Measurements from ENCODE around the gene HIVEP2.

The HIVEP2 gene

DNA sequence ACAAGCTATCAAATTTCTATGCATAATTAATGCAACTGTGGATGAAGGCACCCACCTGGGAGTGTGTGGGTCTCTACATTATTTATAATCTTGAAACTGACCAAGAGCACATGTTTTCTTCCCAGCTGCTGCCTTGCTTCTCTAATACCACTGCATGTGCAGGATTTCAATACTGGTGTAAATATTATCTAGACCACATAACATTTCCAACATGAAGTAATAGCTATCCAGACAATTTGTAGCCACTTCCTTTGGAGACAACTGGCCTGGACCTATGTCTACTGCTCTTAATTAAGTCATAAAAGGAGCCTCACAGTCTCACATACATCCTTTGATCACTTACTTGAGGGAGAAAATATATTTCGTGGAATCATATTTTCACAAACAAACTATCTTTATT lies 180.7 kb downstream of the HIVEP2 start:
- no peak for DNase-seq

DNA sequence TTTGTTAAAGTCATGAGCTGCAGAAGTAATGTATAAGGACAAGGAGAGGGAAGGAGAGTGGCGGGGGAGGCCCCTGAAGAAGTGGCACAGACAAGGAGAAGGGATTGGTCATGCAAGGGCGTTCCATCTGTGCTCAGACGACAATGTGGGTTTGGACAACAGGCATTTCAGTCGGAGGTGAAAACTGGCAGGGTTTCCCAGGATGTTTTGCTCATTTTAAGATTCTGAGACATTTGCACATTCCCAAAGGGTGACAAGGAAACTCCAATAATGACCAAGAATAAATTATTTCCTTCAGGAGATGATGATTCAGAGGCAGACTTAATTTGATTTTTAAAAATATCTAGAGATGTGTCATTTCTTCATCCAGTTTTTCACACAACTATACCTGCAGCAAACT lies 181.8 kb downstream of the HIVEP2 start:
- no peak for DNase-seq

DNA sequence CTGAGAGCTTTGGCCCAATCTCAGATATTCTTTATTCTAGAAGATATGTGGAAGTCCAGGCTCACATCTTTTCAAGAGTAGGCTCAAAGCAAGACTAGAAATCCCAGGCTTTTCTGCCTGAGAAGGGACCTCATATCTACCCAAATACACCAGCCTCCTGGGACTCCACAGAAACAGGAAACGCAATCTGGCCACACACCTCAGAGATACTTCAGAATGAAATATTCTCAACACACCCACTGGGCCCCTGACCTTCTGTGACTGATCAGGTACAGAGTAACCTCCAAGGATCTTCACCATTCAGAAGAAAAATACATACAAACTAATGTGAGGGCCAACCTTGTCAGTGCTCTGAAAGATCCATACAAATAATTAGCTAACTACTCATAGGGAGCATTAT lies 183.2 kb downstream of the HIVEP2 start:
- DNase-seq: no peak

DNA sequence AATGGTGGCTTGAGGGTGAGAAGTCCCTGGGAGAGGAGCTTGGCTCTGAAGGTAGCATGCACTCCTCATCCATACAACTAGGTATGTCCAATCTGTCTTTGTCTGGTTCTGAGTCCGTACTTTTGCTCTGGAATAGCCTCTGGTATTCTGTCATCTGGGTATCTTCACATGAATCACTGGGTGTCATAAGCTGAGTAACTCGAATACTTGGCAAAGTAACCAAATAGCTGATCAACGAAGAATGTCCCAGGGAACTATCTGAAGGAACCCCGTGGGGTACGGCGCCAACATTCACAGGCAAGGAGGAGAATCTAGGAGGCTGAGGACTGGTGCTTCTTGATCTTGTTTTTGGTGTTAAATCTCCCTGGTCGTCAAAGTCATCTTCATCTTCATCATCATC lies 184.8 kb downstream of the HIVEP2 start:
- DNase-seq: no peak

DNA sequence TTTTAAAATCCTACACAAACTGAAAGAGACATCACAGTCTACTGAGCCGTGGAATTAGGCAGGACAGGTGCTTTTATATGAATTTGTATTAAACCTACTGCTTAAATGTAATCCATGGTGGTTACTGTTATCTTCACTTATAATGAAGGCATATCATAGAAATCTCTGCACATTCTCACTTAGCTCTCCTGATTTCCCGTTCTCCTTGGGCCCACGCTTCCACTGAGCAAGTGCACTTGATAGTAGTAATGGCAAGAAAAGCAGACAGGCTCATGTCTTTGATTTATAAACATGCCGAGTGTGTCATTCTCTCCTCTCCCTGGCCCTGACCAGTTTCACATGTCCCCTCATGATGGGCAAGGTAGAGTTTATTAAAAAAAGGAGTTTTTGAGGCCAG lies 186.3 kb downstream of the HIVEP2 start:
- DNase-seq: no peak

DNA sequence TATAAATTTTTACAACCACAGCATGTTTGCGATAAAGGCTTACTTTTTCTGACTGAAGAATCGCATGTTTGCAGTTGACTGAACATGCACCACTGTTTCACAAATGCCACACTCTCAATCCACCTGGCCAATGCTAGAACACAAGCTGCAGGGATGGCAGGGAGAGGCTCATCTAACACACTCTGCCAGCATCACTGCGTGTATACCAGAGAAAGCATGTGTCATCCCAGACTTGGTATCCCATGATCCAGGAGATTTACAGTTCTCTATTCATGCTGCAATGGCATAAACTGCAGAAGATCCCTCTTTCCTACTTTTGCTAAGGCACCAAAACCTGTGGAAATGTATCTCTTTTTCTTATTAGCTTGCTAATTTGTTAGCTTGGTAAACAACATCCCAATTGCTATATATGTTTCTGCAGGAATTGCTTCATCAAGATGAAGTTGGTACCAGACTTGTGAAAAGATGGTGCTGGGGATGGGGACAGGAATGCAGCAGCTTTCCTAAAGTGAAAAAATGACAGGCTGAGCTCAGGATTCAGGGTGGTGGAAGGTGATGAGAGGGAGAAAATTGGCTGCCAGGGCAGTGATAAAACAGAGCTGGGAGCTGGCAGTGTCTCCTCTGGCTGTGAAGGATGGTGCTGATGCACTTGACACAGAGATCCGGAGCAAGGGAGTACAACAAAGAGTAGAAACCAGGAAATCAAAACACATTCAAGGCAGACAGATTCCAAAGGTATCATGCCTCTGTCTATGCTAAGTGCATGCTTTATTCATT lies 186.9 kb downstream of the HIVEP2 start:
- DNase-seq: no peak

DNA sequence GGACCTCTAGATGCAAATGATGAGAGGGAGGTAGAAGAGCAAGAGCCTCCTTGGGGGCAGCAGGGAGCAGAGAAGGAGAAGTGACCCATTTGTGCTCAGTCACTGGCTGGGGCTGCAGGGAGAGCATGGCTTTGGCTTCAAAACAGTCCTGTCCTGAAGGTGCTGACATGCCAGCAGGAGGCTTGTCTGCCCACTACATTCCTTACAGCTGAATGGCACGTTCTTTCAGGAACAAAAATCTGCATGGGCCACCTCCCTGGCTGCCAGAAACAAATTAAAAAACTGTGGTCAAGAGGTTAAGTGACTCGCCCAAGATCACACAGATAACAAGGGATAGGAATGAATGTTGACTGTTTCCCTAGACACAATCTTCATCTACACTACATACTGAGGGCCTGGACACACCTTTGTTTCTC lies 188.8 kb downstream of the HIVEP2 start:
- no peak for DNase-seq

DNA sequence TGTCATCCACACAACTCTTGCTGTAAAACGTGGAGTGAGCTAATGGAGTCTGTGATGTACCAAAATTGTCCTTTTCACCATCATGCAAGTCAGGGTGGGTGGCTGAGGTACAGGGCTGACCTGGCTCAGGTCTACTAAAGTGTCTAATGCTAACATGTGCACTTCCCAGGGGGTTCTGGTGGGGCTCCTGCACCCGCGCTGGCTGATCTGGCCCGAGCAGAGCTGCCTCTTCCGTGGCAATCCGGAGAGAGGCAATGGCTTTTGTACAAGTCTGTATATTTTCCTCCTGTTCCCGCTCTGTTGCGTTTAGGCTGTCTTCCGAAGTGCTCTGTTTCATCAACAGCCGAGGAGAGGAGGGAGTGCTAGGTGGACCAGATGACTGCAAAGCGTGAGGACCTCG lies 191.8 kb downstream of the HIVEP2 start:
- DNase-seq: no peak

DNA sequence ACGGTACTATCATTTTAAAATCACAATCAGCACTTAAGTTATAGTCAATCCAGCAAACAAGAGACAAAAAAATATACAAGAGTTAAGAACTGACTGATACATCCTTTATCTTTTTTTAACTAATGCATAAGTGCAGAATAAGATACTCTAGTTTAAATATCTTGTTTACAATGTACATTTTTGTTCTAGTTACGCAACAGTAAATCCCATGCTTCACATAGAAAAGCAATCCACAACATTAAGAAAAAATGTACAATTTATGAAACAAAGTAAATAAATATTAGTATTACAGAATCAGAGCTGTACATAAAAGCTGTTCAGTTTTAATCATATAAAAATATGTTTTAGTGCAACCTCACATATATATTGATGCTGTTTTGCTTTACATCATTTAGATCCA lies 192.6 kb downstream of the HIVEP2 start:
- DNase-seq: no peak

DNA sequence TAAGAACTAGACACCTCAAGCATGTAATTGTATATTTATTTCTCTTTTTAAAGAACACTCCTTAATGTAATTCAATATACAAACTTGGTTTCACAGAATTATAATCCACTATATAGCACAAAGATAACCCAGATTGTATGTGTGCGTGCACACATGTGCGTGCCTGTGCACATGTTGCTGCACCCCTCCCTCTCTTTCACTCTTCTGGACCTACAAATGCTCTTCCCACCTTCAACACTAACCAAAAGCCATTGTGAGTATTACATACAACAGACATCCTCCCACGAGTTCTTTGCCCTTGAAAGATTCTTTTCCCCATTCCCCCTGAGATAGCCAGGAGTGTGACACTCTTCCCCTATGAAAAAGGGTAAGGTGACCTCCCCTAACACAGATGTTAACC lies 193.5 kb downstream of the HIVEP2 start:
- DNase-seq: no peak

DNA sequence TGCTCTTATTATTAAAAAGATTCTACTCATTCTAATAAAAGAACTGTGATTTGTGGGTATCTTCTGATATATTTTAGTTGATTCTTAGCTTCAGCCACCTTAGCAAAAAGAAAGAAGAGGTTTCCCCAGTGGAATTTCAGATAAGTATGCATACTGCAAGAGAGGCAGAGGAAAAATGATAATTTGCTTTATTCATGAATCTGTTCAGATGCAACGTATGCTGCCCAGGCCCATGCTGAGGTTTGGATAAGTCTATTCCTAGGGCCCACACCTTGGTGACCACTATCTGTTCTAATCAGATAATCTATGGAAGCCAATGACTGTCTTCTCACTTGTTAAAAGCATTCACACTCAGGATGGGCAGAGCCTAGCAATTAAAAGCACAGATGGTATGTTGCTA lies 194.0 kb downstream of the HIVEP2 start:
- DNase-seq: no peak

DNA sequence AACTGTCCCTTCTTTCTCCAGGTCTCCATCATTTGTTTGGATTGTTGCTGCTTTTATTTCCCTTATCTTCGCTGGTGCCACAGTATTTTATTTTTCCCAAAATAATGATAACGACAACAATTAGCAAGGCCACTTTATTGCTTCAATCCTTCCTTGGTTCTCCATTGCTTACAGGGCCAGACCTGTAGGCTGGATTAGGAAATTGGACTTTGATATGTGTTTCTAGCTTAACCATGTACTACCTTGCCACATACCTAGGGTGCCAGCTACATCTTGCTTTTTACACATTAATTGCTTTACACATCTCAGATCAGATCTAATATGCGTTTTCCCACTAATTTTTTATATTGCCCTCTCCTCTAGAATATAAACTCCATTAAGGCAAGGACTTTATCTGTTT lies 195.4 kb downstream of the HIVEP2 start:
- DNase-seq: no peak

DNA sequence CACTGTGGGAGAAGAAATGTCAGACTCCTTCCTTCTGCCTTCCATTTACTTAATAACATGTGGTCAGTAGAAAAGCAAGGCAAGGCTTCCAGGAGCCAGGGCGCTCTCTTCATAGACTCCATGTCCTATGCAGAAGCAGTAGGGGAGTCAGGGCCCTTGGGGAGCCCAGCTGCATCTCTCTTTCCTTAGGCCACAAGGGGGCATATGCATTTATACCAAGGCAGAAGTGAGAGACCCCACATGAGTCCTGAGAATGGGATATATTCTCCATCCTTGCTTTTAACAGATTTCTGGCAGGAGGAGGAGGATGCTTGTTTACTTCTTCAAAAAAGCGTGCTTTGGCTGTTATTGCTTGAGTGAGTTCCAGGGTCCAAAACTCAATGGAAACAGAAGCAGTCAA lies 198.5 kb downstream of the HIVEP2 start:
- peak; percentile 18 for DNase-seq

DNA sequence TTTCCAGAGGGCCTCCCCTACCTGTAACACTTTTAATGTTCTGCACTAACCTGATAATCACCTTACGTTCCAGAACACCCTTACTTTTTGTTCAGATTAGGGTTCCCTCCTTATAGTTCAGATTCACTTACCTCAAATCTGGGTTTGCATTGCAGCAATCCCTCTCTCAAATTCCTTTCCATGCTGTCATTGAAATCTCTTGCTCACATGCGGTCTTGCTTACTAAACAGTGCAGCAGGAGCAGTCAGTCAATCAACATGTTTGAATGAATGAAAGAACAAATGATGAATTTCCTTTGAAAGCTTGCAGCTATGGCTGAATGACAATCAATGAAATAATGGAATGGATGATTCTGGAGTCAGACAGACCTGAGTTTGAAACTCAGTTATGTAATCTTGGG lies 200.1 kb downstream of the HIVEP2 start:
- no peak for DNase-seq

DNA sequence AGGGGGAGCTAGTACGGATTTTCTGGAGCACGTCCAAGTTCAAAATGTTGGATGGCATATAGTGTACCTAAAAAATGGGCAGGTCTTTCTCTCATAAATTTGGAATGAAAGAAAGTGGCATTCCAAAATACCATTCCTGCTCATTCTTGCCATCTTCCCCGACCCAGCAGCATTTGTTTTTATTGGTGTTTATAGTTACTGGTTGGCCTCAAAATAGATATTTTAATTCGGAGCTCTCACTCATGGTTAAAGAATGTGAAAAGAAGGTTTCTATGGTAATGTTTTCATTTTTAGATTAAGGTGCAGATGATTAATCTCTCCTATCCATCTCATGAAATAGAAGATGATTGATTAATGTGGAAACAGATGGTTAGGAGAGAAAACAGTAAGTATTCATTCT lies 204.5 kb downstream of the HIVEP2 start:
- no peak for DNase-seq

DNA sequence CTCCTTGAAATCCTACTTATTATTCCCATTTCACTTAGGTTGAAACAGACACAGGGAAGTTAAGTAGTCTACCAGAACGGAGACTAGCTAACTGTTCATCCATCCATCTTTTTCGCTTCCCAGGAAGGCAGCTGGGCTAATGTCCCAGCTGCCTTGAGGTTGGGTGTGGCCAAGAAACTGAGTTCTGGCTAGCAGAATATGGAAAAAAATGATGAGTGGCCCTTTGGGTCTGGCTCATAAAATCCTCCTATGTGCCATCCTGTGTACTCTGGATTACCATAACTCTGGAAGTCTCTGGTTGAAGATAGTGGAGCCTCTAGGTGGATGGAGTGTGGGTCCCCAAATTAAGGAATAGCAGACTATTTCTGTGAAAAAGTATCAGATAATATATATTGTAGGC lies 206.2 kb downstream of the HIVEP2 start:
- no peak for DNase-seq

DNA sequence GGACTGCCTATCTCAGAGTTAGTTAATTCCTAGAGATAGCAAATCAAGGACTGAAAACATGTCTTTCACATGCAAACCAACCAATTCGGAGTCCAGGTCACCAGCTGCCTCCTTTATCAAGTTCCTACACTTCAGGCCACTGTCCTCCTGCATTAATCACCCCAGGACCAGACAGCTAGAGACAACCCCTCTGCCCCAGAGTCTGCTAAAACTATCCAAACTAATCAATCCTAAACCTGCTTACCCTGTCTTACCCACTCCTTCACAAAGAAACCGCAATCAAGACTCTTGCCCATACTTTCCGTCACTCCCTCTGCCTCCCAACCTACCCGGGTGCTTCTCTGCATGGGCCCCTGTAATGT lies 207.0 kb downstream of the HIVEP2 start:
- no peak for DNase-seq

DNA sequence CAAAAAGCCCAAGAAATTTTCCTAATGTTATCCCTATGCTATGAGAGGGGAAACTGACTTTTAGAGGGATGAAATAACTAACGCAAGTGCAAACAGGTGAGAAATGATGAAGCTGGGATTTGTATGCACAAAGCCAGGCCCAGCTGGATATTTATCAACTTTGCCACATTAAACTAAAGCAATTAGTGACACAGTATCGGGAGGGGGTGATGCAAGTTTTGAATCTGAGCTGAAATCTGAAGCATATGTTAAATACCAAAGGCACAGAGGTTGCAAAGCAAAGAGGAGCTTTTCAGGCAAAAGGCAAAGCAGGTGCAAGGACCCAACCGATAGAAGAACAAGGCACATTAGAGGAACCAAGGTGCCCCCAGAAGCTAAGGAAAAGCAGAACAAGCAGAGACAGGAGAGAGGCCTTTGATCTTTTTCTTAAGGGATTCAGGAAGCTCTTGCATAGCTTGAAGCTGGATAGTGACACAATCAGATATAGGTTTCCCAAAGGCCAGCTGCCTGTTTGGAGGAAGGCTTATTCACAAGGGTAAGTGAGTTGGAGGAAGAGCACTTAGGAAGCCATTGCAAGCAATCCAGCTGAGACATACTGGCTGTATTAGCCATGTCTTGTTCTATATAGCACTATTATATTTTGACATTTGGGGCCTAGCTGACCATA lies 207.5 kb downstream of the HIVEP2 start:
- DNase-seq: no peak

DNA sequence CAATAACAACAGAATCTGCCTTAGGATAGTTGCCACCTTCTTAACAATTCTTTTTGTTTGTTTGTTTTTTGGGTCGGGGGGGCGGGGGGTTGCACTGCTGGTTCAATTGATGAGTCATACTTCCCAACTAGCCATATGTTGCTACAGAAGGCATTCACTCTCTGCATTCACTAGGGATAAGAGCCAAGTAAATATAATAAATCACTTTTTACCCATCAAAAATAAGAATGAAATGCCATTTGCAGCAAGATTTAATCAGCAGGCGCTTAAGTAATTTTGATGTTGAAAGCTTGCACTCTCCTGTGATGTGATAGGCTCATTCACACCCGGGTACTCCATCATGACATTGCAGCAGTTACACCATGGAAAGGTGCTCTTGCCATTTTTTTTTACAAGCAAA lies 209.8 kb downstream of the HIVEP2 start:
- DNase-seq: no peak

DNA sequence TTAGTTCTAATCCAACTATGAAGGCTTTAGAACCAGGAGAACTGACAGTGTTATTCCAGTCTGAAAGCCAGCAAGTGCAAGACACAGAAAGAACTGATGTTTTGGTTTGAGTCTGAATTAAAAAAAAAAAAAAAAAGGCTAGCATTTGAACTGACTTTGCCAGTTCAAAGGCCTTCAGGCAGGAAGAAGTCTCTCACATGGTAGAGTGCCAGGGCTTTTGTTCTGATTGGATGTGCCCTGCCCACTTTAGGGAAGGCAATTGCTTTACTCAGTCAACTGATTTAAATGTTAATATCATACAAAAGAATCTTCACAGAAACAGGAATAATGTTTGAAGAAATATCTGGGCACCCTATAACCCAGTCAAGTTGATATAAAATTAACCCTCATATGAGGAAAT lies 212.2 kb downstream of the HIVEP2 start:
- no peak for DNase-seq

DNA sequence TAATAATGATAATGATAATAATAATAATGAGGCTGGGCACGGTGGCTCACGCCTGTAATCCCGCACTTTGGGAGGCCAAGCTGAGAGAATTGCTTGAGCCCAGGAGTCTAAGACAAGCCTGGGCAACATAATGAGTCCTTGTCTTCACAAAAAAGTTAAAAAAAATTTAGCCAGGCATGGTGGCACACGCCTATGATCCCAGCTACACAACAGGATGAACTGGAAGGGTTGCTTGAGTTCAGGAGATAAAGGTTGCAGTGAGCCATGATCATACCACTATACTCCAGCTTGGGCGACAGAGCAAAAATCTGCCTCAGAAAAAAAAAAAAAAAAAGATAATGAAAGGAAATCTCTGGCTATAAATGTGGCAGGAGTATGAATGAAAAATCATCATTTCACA lies 213.4 kb downstream of the HIVEP2 start:
- no peak for DNase-seq

DNA sequence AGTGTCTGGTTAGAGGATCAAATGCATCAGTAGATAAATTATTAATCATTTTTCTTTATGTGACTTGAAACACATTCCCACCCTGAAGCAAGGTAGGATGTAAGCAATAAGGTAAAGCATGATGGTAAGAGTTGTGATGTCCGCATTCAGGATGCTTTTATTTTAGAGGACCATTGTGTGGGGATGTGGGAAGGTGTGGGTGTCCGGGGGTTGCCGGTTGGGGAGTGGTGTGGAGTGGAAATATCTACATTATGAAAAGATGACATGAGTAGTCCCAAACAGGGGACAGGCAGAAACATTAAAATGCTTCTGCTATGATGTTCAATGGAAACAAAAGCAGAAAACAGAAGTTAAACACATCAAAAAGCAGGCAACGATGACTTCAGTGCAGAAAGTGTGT lies 215.4 kb downstream of the HIVEP2 start:
- no peak for DNase-seq

DNA sequence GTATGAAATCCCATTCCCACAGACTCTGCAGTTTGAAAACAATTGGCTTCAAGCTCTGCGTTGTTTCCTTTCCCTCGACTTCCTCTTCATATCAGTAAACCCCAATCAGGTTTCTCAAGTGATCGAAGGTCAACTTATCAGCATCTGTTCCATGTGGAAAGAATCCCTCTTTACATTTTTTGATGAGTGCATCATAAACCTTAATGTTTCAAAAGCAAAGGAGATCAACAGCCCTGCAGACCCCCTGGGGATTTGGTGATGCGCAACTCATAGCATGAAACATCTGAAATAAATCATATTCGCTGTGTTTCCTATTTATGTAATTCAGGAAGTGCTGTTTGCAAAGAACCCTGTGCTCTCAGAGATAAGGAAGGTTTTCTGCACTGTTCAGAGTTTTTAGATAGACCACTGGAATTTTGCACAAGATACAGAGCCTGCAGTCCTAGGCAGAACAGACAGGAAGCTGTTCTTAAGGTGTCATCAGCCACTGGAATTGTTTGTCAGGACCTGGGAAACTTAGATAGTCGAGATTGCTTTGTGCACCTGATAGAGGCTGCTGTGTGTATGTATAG lies 216.0 kb downstream of the HIVEP2 start:
- DNase-seq: no peak

DNA sequence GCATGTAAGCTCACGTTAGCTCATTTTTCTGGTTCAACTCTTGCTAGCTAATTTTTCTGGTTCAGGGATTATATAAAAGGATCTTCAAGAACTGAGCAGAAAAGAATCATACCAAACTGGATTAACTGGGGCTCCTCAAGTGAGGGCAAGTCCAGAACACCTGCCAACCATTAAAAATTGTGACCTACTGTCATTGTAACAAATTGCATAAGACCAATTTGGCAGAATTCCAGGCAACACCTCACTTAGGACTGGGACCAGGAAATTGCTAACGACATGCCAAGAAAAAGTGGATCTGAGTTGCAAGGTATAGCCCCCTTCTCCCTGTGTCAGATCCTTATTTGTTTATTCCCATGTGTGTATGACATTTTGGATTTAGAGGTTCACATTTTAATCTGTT lies 216.6 kb downstream of the HIVEP2 start:
- no peak for DNase-seq

DNA sequence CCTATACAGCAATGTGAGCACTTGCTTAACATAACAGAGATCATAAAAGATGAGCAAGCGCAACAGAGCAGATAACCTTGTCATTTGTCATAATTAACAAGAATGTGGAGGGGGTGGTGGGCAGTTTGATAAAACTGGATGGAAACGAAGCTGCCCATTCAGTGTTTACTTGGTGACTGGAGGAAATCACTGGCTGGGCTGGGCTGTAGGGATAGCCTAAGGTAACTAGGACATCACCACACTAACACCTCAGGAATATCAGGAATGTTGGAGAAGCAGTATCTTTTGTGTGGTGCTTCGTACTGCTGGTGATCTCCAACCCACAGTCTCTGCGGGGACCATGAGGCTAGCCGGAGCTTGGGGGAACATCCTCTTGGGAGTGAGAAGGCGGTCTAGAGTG lies 218.4 kb downstream of the HIVEP2 start:
- no peak for DNase-seq

Measured in activated naive CD4-positive, alpha-beta T cell treated with anti-CD3 and anti-CD28 coated beads, Interleukin-2, amount 50 U/mL, for 16 hours (primary cell).